Measurements from ENCODE around the gene PCDHGB1.
"Not testable (repeated sequence)": the region's sequence is repeated elsewhere in the genome, so short reads cannot be mapped to it uniquely, and the experiment has no call there.

PCDHGB1 gene

DNA sequence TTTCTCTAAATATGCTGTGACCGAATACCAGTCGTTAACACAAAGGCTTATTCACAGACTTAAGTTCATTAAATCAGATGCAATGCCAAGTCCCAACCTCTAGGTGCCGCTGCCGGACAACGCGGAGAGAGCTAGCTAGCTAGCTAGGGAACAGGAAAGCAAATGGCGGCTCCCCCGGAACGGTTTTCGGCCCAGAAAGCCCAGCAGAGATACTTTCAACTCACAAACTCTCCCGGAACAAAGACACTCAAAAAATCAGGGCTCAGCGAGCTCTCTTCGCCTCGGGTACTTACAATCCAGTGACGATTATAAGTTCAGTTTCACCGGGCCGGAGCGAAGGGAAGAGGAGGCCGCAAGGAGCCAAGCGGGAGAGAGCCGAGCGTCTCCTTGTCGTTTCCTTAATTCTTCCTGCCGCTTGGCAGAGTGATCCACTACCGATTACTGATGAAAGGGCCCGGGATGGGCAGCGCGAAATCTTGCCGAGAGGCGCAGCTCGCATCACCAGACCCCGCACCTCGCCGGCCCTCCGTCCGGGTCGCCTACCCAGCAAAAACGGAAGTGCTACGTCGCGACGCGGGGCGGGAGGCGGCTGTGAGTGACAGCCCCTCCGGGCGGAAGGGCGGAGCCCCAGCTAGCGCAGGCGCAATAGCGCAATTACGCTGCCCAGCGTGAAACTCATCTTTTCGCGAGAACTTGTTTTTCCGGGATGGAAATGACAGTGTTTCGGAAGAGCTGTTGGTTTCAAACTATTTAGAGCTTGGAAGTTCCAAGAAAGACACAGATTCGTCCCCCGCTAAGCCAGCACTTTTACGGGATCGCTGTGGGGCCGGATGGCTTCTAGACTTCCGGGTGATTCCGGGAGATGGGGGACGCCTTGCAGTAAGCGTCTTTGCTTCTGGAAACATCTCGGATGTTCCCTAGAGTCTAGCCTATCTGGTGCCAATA is 29.4 kb upstream of the PCDHGB1 start, which contains the start of gene TAF7:
Gene TAF7 (minus strand): TSS at position 560 of the 945 bp plus-strand sequence. CDS start 740 bp downstream, outside the sequence.
- H3K4me3 ChIP-seq (ENCODE audit: low read depth, low read length) = peak within 1 kb of the TSS; percentile 84
- DNase-seq (ENCODE audit: low read depth) = peak; percentile 97
- TF ChIP-seq CTCF (conservative IDR thresholded peaks at IDR 0.05; ENCODE audit: low read depth, low read length) = peak; percentile 90

DNA sequence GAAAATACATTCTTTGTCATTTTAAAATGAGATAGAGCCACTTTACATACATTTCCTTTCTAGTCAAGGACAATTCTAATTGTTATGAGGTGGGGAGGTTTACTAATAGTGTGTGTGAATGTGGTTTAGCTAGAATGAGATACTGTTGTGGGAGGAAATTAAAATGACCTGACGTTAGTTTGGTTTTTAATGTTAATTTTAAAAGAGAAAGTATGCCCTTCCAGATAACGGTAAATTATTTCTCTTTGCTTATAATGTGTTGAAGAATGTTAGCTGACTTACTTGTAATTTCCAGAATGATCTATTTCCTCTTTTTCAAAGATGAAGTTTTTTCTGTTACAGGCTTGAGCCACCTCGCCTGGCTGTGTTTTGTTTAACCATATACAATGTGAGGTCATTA is 27.6 kb upstream of the PCDHGB1 start:
- no peak overlapping the region for H3K4me3 ChIP-seq (ENCODE audit: low read depth, low read length)
- DNase-seq (ENCODE audit: low read depth) = no peak
- no peak for TF ChIP-seq CTCF (conservative IDR thresholded peaks at IDR 0.05; ENCODE audit: low read depth, low read length)

- peak; percentile 79 for DNase-seq (ENCODE audit: low read depth)
- peak overlapping the region; percentile 59 for H3K4me3 ChIP-seq (ENCODE audit: low read depth, low read length)
- TF ChIP-seq CTCF (conservative IDR thresholded peaks at IDR 0.05; ENCODE audit: low read depth, low read length) = peak; percentile 82
Observed at GRCh38 chr5:141326088-141326854, 23.6 kb upstream of the PCDHGB1 start.

DNA sequence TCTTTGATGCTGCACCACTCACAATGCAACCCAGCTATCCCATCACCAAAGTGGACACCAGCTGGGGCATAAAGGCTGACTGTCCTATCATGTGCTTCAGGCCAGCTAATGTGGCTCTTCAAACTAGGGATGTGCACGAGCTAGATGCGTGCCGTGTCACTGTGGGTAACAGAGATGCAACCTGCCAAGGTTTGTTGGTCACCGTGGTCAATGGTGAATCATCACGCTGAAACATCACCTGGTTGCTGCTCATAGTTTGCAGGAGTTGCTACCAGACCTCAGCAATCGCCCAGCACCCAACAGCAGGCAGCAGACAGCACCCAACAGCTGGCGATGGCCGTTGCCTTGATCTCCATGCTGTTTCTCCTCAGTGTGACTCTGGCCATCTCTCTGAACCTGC is 21.7 kb upstream of the PCDHGB1 start:
- DNase-seq (ENCODE audit: low read depth) = no peak
- no peak overlapping the region for H3K4me3 ChIP-seq (ENCODE audit: low read depth, low read length)
- TF ChIP-seq CTCF (conservative IDR thresholded peaks at IDR 0.05; ENCODE audit: low read depth, low read length) = no peak

DNA sequence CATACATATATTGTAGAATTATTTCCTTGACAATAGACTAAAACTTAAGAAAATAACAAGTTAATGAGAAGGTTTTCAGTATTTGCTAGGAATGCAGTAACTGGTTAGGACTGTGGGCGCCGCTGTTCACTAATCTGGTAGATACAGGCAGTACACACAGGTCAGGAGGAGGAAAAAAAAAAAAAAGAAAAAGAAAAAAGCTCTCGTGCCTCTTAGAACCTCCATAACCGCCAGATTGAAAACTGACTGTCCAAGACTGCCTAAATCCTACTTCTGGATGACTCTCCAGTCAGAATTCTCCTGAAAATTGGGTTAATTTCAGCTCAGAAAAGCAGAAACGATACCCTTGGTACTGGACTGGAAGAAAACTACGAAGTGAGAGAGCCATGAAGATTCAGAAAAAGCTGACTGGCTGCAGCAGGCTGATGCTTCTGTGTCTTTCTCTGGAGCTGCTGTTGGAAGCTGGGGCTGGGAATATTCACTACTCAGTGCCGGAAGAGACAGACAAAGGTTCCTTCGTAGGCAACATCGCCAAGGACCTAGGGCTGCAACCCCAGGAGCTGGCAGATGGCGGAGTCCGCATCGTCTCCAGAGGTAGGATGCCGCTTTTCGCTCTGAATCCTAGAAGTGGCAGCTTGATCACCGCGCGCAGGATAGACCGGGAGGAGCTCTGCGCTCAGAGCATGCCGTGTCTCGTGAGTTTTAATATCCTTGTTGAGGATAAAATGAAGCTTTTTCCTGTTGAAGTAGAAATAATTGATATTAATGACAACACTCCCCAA is 19.4 kb upstream of the PCDHGB1 start, which contains the start of gene PCDHGA1:
Gene PCDHGA1 (plus strand): TSS at position 216 of the 782 bp plus-strand sequence.
- peak within 1 kb of the TSS; percentile 22 for H3K4me3 ChIP-seq (ENCODE audit: low read depth, low read length)
- peak; percentile 53 for TF ChIP-seq CTCF (conservative IDR thresholded peaks at IDR 0.05; ENCODE audit: low read depth, low read length)
- DNase-seq (ENCODE audit: low read depth) = peak; percentile 67

- not testable (repeated sequence) for H3K4me3 ChIP-seq (ENCODE audit: low read depth, low read length); DNase-seq (ENCODE audit: low read depth)
Observed at GRCh38 chr5:141332571-141332970, 17.3 kb upstream of the PCDHGB1 start.
